GM12801 (cell line): ENCODE measurements around the gene JAG2.

Experiments used
- TF ChIP-seq, protein P1 (sequence below): IDR thresholded peaks from one replicate; pipeline ENCODE4 v1.5.1; 2011; ENCODE audit warnings: control low read depth; ENCODE audit not compliant: insufficient read length; ENCODE audit errors: extremely low read depth

The JAG2 gene

DNA sequence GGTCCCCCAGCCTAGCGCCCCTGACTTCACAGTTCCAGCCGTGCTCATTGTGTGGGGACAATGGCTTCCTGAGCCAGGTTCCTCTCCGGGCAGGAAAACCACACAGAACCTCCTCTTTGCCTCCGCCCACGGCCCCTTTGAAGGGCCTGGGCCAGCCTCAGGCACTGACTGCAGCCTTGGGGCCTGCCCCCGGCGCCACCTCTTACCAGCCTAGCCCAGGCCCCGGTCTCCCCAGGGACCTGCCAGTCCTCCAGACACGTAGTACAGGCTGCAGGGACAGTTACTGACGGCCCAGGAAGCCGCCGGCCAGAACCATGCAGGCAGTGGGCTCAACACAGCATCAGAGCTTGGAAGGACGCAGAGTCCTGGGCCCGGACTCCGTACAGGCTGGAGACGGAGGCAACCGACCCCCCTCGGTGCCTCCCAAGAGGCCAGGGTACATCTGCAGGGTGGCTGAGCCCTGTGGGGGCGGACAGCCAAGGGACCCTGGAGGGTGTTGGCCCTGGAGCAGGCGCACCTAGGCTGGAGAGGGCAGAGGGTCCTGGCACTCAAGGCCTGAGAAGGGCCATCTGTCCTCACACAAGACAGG lies 33.4 kb upstream of the JAG2 start:
- TF ChIP-seq, protein P1, sequence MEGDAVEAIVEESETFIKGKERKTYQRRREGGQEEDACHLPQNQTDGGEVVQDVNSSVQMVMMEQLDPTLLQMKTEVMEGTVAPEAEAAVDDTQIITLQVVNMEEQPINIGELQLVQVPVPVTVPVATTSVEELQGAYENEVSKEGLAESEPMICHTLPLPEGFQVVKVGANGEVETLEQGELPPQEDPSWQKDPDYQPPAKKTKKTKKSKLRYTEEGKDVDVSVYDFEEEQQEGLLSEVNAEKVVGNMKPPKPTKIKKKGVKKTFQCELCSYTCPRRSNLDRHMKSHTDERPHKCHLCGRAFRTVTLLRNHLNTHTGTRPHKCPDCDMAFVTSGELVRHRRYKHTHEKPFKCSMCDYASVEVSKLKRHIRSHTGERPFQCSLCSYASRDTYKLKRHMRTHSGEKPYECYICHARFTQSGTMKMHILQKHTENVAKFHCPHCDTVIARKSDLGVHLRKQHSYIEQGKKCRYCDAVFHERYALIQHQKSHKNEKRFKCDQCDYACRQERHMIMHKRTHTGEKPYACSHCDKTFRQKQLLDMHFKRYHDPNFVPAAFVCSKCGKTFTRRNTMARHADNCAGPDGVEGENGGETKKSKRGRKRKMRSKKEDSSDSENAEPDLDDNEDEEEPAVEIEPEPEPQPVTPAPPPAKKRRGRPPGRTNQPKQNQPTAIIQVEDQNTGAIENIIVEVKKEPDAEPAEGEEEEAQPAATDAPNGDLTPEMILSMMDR, result no peak

DNA sequence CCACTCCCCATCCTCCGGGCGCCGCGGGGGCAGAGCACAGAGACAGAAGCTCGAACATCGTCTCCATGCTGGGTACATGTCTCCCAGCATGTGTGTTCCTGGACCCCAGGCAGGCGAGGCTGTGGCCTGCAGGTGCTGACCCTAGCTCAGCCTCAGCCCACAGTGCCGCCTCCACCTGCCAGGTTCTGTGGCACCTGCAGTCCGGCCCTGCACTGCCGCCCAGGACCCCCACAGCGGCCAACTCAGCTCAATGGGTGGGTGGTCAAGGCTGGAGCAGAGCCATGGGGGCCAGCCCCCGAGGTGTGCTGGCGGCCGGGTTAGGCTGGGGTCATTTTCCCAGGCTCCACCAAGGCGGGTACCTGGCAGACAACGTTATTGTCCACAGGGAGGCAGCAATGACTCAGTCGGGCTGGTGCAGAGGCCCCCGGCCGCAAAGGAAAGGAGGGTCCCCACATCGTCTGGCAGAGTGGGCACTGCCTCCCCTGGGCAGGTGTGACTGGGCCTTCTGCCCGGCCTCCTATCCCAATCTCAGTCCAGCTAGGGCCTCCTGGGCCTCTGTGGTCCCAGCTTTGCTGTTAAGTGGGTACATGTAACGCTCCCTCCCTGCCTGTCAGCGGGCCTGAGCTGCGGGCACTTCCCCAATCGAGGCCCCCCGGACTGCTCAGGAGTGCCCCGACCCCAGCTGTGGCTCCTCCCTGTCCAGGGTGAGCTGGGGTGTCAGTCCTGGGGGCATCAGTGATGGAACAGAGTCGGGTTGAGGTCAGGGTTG lies 32.8 kb upstream of the JAG2 start:
- TF ChIP-seq, protein P1, result no peak

DNA sequence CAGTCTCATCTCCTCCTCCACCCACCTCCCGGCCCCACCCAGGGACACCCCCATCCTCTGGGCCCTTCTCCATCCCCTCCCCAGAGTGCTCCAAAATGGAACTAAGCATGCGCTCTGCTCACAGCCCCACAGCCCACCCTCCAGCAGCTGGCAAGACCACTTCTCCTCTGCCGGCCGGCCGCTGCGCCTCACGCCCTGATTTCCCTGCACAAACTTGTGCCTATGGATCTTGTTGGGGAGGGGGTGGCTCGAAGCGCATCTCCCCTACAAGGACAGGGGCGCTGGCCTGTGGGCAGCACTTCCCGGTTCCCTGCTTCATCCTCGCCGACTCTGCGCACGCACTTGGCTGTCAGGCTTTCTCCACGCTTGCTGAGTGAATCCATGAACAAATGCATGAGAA lies 32.1 kb upstream of the JAG2 start:
- TF ChIP-seq, protein P1, result no peak

DNA sequence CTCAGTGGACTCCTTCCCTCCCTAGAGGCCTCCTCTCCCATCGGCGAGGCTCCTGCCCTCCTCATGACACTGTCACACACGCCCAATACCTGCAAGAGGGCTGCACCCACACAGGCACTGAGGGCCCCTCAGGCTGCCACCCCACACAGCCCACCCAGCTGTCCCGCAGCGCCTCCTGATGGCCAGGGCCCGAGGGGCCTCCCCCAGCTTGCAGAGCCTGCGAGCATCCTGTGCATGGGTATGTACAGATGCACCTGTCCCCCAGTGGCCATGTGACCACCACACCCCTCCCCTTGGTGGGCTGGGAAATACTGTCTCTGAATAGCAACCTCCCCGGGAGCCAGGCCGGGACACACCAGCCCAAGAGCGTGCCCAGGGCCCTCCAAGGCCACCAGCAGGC lies 31.5 kb upstream of the JAG2 start:
- TF ChIP-seq, protein P1, result no peak

DNA sequence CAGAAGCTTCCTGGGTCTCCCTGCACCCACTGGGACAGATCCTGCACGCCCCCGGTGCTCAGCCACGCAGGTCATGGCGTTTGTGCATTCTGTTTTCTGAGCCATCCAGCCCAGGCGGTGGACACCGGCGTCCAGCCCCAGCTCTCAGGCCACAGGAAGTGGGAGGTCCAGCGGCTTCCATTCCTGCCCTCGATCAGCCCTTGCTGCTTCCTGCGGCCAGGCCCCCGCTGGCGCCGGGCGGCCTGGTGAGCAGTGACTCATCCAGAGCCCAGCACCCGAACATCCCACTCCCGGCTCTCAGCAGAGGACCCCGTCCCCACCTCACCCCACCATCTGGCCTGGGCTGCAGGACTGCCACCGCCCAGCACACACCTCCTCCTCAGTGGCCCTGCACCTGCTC lies 30.5 kb upstream of the JAG2 start:
- TF ChIP-seq, protein P1, result no peak

DNA sequence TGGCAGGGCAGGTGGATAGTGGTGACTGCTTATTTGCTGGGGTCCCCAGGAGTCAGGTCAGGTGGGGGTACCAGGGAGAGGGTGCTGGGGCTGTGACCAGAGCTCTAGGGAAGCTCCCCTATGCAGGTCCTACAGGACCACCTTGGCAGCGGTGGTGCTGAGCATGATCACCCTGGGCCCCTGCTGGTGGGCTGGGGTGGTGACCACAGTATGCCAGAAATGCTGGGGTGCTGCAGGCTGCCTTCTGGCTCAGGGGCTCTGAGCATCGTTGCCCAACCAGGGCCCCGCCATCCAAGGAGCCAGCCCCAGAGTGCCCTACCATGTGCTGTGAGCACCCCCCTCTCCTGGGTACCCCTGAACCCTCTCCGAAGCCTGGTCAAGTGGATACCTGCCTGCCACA lies 30.0 kb upstream of the JAG2 start:
- TF ChIP-seq, protein P1, result no peak

DNA sequence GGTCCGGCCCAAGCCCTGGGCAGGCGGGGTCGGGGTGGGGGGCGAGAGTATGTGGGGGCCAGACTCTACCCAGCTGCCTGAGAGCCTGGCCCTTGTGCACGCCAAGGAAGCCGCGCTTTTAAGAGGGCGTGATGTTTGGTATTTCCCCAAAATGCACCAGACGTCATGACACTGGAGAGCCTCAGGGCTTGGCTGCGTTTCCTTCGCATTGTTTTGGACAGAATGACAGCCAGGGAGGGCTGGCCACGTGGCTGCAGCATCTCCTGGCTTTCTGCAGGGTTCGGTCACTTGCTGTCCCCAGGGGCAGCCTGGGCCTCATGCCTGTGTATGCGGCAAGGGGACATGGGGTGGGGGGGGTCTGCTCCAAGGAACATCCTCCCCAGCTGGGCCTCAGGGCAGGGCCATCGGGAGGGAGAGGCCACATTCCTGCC lies 28.6 kb upstream of the JAG2 start:
- TF ChIP-seq, protein P1, result no peak
